Stimulated activated CD4-positive, alpha-beta T cell treated with anti-CD3 and anti-CD28 coated beads, Interleukin-1b, Interleukin-23, amount 100 ng/mL, for 4 hours (primary cell): Measurements from ENCODE around the gene PPP1R26.
A peak's percentile ranks its signal among the peaks of the same experiment; 100 is the strongest.
"Not testable (repeated sequence)": the region's sequence is repeated elsewhere in the genome, so short reads cannot be mapped to it uniquely, and the experiment has no call there.

Source experiments
- DNase-seq, 2 donors: peaks; one replicate each; pipeline ENCODE4 v3.0.0-alpha.2; 2020; ENCODE audit warnings: low read depth in 2 of 2

The PPP1R26 gene, protein sequence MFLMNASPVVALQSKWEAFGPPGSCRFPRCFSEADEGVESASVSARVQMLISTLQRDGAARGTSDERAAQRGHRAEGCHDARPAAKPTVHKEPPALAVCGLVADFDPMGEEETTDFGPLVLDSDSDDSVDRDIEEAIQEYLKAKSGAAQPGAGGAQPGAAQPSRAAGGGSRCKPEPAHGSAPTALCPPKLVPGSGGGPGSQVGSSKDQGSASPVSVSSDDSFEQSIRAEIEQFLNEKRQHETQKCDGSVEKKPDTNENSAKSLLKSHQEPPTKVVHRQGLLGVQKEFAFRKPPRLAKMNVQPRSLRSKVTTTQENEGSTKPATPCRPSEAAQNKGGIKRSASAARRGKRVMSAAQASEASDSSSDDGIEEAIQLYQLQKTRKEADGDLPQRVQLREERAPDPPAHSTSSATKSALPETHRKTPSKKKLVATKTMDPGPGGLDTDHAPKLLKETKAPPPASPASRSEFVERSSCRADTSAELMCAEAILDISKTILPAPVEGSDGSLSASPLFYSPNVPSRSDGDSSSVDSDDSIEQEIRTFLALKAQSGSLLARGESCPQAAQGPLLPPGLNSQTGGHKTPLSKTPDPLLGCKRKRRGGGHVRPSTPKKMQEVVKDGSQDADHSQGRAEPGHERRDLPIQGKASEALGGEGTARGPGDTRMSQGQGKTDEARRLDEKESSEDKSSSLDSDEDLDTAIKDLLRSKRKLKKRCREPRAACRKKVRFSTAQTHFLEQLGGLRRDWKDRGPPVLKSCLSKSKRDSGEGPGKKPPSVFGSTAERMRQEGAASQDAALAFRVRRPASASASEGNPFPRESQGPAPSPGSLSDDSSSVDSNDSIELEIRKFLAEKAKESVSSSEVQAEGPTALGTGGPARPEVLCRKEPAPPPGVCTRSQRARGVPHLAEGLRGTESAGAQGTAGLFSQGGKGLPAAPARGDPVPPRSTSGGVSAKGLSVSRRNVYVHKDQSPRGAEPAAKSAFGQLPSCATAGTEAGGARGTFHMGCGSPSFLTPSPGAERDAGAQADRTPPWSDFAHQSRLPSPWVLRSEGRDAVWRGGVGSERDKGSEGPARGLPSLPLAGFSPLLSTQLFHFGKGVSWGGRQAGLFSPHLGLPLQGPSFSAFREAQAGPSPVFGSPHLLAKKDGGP (N-terminal part only)

DNA sequence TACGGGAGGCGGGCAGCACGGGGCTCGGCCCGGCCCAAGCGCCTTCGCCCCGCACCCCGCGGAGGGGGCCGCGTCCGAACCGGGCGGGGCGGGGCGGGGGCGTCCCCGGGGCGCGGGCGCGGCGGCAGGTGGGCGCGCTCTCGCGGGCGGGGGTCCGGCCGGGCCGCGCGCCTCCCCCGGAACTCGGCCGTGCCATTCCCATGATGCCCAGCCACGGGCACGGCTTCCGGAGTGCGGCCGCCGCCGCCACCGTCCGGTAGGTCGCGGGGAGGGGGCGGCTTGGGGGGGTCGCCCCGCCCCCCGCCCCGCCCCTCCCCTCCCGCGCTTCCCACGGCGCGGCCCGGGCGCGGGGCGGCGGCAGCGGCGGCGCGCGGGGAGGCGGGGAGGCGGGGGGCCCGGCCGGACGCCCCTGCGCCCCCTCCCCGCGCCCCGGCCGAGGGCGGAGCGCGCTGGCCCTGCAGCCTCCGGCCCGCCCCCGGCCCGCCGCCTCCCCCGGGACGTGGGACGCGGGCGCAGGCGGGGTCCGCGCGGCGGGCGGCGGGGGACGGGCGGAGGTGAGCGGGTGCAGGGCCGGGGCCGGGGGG lies at the start of gene PPP1R26:
Gene PPP1R26, plus strand, starts transcription at position 314 of the 584 bp plus-strand sequence. CDS start 4,729 bp downstream, outside the sequence.
- no peak for DNase-seq

DNA sequence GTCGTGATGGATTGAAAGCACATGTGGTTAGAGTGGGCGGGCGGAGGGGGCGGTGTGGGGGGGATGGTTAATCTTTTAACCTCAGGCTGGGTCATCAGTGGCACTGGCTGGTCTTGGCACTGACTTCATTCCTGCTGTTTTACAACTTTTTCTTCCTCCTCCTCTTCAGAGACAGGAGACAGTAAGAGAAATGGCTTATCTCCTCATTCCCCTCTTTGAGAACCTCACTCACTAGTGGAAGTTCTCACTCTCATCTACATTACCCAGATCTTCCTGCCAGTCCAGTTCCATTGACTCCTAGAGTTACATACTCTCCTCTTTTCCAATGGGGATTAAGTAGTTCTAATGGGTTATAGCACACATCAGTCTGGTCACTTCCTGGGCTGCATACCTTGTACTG lies 42.3 kb upstream of the PPP1R26 start:
- no peak for DNase-seq

DNA sequence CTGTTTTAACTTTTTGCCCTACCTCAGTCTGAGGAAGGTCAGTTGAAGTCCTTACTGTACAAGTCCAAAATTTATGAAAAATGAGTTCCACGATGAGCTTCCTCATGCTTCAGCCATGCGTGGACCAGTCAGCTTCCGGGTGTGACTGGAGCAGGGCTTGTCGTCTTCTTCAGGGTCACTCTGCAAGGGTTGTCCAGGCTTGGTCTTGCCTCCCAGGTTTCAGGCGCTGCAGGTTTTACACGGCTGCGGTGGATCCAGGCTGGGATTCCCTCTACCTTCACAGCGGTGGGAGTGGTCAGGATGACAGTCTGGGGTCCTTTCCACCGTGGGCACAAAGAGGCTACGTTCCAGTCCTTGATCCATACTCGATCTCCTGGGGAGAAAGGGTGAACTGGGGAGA lies 41.9 kb upstream of the PPP1R26 start:
- not testable (repeated sequence) for DNase-seq

DNA sequence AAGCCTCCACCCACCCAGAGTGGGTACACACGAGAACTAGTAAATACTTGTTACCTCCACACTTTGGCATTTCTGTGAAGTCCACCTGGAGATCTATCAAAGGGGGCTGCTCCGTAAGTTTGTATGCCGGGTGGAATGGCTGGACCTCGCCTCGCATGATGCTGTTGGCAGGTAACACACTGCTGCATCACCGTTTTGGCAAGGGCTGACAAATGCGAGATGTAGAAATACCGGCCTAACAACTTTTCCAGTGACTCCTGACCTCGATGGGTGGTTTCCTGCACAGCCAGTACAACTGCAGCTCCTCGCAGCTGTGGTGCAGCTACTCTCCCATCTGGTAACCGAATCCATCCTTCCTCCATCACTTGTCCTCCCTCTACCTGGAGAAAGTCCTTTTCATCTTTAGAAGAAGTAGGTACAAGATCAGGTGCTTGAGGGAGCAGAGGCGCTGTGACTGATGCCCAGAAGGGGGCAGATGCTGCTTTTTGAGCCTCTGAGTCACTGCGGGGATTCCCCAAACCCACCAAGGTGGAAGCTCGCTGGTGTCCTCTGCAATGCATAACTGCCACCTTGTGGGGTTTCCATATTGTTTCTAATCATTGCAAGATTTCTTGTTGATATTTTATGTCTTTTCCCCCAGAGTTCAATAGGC lies 40.9 kb upstream of the PPP1R26 start:
- DNase-seq, result peak; percentile 4 to 10

DNA sequence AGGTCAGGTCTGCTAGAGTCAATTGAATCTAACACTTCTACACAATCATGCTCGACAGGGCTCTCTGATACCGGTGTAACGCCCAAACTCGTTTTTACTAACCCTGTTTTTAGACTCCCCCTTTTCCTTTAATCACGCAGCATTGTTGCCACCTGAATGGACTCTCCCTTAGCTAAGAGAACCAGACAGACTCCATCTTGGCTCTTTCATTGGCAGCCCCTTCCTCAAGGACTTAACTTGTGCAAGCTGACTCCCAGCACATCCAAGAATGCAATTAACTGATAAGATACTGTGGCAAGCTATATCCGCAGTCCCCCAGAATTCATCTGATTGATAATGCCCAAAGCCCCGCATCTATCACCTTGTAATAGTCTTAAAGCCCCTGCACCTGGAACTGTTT lies 40.1 kb upstream of the PPP1R26 start:
- DNase-seq, result not testable (repeated sequence)

DNA sequence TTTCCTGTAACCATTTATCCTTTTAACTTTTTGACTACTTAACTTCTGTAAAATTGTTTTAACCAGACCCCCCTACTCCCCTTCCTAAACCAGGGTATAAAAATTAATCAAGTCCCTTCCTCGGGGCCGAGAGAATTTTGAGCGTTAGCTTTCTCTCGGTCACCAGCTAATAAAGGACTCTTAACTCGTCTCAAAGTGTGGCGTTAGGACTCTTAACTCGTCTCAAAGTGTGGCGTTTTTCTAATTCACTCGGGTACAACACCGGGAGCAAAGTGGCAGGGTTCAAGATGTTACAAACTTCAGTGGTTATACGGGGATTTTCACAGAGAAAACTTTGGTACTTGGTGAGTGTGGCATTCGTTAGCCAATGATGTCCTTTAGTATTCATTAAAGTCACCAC lies 39.7 kb upstream of the PPP1R26 start:
- DNase-seq, result no peak

DNA sequence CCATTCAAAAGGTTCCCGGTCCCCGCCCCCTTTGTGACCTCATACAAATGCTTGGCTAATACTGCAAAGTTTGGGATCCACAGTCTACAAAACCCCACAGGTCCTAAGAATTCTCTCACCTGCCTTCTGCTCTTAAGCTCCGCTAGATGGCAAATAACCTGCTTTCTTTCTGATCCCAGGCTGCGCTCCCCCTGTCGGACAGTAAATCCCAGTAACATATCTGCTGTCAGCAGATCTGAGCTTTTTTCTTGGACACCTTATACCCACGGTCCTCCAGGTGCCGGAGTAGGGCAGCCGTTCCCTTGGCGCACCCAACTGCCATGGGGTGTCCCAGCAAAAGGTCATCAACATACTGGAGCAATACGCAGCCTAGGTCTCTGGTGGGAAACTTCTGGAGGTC lies 39.0 kb upstream of the PPP1R26 start:
- DNase-seq, result no peak

DNA sequence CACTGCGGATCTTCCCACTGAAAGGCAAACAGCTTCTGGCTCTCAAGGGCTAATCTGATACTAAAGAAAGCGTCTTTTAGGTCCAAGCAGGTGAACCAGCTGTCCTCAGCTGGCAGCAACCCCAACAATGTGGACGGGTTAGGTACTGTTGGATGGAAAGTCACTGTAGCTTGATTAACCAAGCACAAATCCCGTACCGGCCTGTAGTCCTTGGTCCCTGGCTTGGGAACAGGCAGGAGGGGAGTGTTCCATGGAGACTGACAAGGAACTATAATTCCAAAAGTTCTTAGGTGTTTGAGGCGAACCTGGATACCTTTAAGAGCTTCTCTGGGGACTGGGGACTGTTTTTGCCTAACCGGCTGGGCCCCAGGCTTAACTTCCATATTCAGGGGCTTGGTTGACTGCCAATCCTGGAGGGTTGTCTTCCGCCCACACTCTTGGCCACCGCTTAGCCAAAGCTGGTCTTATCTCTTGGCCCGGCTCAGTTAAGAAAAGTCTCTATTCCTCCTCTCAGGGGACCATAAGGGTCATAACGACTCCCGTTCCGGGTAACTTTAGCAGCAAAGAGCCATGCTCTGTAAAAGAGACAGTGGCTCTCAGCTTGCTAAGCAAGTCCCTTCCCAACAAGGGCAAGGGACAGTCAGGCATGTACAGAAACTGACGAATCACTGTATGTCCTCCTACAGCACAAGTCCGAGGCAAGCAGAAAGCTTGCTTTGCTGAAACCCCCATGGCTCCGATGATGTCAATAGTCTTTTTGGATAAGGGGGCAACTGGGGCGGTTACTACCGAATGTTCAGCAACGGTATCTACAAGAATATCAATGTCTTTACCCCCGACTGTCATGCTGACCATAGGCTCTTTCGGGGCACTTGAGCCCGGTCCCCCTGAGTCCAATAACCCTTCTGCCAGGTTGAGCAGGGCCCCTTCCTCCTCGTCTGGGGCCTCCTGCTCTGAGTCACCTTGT lies 38.2 kb upstream of the PPP1R26 start:
- DNase-seq, result not testable (repeated sequence)

DNA sequence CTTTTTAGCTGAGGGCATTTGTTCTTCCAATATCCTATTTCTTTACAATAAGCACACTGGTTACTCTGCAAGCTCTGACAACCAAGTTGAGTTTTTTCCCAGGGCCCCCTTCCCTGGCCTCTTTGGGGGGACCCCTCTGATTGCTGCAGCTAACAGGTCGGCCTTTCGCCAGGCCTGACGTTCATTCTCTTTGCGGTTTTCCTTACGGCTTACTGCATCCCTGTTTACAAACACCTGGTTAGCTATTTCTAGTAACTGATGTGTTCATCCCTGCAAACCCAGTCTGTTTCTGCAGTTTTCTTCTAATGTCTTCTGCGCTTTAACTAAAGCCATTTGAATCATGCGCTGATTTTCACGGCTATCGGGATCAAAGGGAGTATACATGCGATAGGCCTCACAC lies 37.5 kb upstream of the PPP1R26 start:
- DNase-seq, result no peak

DNA sequence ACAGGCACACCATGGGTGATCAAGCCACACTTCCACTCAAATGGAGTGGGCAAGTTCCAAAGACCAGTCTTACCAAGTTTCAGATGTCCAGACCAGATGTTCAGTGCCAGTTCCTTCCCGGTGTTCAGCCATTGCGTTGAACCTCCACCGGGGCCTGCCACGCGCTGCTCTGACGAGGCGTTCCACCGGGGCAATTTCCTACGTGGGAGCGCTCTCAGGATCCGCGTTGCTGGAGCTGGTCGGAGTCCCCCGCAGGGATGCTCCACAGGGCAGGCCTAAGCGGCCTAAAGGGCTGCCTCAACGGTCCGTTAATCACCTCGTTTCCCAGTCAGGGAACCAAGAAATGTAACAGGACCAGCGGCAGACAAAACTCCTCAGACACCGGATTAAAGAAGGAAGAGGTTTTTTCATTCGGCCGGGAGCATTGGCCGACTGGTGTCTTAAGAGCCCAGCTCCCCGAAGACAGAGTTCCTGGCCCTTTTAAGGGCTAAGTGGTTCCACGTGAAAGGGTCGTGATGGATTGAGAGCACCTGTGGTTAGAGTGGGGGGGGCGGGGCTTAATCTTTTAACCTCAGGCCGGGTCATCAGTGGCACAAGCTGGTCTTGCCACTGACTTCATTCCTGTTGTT lies 35.7 kb upstream of the PPP1R26 start:
- DNase-seq, result no peak

DNA sequence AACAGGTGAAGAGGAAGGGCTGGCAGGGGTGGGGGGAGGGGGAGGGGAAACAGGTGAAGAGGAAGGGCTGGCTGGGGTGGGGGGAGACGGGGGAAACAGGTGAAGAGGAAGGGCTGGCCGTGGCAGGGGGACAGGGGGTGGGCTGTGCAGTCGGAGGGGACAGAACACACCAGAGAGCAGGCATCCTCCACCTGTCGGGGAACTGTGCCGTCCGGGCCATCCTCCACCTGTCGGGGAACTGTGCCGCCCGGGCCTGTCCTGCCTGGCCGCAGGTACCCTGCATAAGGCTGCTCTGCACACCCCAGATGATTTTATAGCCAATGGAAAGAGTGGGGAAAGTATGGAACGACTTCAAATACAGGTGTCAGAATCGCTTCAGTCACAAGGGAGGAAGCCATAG lies 32.5 kb upstream of the PPP1R26 start:
- DNase-seq, result no peak

DNA sequence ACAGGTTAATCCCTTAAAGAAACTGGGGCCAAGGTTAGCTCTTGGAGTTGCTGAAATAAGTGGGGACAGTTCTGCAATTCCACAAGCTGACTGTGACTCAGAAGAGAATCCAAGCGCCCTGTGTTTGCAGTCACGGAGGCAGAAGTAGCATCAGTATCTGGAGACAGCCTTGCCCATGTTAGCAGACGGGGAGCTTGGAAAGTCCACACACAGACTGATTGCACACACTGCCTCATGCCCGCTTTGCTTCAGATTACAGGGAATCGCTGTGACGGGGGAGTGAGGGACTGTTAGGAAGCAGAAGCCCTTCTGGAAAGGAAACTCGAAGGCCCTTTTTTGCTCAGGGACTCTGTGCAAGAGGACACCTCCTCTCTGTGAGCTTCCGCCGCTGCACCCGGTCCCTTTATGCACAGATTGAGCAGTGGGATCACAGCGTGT lies 30.9 kb upstream of the PPP1R26 start:
- no peak for DNase-seq

DNA sequence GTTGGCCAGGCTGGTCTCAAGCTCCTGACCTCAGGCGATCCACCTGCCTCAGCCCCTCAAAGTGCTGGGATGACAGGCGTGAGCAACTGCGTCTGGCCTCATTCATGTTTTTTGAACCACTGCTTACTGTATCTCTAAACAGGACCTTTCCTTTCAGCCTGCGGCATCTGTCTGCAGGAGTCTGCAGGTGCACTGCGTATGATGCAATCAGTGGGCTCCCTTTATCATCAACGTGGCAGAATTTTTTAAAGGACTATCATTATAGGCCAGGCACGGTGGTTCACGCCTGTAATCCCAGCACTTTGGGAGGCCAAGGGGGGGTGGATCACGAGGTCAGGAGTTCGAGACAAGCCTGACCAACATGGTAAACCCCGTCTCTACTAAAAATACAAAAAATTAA lies 30.1 kb upstream of the PPP1R26 start:
- not testable (repeated sequence) for DNase-seq

DNA sequence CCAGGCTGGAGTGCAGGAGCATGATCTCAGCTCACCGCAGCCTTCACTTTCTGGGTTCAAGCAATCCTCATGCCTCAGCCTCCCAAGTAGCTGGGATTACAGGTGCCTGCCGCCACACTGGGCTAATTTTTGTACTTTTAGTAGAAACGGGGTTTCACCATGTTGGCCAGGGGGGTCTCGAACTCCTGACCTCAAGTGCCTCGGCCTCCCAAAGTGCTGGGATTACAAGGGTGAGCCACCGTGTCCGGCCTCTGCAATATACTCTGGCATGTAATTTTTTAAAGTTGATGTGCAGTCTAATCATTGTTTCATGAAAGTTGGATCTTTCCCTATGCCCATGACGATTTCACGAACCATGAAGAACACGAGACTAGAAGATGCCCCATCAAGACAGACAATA lies 28.6 kb upstream of the PPP1R26 start:
- no peak for DNase-seq

DNA sequence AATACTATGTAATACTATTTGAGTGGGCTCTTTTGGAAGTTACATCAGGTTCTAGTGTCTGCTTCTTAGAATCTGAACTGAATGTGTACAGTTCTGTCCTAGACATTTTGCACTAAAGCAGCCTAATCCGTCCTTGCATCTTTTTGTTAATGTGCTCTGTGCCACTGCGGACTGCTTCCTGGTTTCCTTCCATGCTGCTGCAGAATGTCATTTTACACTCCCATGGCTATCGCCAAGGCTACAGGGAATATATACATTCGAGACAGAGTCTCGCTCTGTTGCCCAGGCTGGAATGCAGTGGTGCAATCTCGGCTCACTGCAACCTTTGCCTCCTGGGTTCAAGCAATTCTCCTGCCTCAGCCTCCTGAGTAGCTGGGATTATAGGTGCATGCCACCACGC lies 27.7 kb upstream of the PPP1R26 start:
- DNase-seq, result not testable (repeated sequence)

DNA sequence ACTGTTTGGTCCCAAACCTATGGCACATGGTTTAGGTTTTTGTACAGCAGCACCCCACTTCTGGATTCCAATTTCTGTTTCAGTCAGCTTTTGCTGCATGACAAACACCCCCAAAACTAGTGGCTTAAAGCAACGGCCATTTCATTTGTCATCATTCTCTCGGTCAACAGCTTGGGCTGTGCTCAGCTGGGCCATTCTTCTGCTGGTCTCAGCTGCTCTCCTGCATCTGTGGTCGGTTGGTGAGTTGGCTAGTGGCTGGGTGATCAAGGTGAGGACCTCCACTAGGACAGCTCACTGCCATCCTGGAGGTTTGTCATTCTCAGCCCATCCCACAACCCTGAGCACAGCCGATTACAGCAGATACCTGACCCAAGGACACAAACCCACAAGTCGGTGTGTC lies 24.8 kb upstream of the PPP1R26 start:
- DNase-seq, result no peak

DNA sequence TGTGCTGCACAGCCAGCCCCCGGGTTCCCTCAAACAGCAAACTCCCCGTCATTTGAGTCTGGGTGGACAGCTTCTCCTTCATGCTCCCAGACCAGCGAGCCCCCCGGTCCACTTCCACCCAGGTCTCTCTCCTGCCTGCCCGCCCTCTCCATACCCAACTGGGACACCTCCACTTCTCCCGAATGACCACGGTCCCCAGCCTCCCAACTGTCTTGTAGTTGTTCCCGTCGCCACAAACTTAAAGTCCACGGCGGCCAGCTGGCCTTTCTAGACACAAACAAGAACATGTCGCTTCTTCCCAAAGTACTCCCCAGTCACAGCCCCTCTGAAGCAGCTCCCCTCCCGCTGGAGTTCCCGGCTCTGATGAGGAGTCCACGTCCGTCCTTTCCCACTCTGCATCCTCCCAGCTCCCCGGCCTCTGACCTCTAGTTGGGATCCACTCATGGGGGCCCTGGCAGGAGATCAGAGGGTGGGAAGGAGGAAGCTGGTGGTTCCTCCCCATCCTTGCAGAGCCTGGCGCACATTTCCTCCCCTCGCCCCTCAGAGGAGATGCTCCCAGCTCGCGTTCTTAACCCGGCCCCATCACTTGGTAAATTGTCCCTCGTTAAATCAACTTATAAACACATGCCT lies 24.1 kb upstream of the PPP1R26 start:
- no peak for DNase-seq

DNA sequence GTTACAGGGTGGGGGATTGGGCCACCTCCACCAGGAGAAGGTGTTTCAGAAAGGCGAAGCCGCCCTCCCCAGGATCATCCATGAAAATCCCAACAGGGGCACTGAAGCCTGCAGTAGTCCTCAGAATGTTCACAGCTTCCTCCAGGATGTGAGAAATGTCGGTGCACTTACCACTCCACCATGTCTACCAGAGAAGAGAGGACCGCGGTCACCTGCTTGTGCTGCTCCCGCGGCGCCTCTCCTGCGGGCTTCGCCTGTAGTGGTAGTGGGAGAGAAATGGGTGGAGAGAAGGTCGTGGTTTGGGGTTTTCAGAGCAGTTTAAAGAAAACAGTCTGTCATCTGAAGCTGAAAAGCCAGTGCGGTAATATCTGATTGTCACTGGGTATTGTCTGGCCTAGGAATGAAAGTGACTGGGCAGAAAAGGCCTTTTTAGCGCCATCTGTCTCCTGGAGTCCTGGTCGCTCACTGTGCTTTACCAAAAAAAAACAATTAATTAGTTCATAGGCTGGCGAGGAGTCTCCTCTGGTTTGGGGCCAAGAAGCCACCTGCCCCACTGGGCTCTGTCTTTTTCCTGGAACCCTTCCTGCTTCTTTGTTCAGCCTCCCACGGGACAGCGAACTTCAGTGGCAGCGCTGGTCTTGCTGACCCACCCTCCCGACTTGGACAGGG lies 23.0 kb upstream of the PPP1R26 start:
- DNase-seq, result no peak

DNA sequence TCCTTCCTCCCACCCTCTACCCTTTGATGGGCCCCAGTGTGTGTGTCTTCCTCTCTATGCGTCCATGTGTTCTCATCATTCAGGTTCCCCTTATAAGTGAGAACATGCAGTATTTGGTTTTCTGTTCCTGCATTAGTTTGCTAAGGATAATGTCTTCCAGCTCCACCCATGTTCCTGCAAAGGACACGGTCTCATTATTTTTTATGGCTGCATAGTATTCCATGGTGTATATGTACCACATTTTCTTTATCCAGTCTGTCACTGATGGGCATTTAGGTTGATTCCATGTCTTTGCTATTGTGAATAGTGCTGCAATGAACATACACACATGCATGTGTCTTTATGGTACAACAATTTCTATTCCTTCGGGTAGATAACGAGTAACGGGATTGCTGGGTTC lies 21.1 kb upstream of the PPP1R26 start:
- not testable (repeated sequence) for DNase-seq
